ENCODE data around the gene FAM3D.

DNA sequence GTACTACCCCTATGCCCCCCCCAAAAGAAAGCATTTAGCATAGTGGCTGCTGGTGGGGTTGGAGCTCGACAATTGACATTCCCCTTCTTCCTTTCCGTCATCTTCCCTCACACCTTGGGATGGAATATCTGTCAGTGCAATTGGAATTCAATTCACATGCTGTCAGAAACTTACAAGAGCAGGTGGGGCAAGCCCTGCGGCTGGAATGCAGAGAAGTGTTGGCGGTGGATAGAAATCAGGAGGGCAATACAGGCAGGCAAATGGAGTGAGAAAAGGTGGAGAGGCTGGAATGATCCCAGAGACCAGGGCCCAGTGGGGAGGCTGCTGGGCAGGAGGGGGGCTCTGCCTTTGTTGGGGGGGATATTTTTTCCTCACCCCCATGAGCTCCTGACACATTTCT is 44.1 kb downstream of the FAM3D start:
- TF ChIP-seq, protein P1, sequence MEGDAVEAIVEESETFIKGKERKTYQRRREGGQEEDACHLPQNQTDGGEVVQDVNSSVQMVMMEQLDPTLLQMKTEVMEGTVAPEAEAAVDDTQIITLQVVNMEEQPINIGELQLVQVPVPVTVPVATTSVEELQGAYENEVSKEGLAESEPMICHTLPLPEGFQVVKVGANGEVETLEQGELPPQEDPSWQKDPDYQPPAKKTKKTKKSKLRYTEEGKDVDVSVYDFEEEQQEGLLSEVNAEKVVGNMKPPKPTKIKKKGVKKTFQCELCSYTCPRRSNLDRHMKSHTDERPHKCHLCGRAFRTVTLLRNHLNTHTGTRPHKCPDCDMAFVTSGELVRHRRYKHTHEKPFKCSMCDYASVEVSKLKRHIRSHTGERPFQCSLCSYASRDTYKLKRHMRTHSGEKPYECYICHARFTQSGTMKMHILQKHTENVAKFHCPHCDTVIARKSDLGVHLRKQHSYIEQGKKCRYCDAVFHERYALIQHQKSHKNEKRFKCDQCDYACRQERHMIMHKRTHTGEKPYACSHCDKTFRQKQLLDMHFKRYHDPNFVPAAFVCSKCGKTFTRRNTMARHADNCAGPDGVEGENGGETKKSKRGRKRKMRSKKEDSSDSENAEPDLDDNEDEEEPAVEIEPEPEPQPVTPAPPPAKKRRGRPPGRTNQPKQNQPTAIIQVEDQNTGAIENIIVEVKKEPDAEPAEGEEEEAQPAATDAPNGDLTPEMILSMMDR (IDR thresholded peaks at IDR 0.05) = no peak
- no peak for TF ChIP-seq EP300 (IDR thresholded peaks at IDR 0.05)
- no peak for TF ChIP-seq POLR2A (IDR thresholded peaks at IDR 0.05)
- TF ChIP-seq POLR2AphosphoS5 (IDR thresholded peaks at IDR 0.05) = no peak
